Liver (tissue), 9 donors: ENCODE results near the gene SYT8. TPM values are rescaled to one million over a fixed set of nuclear protein-coding genes. Genes with fewer than 3 reads are reported as not detected.

Source experiments
- DNase-seq: peaks from one replicate; pipeline ENCODE4 v3.0.0-alpha.2; 2017; ENCODE audit warnings: low spot score
- H3K27ac ChIP-seq, 2 donors: one replicate each; pipeline ENCODE4 v1.7.0; 2013; ENCODE audit warnings: inconsistent platforms in 2 of 2, low read length in 2 of 2, control low read depth in 1 of 2, low read depth in 1 of 2, mild to moderate bottlenecking in 1 of 2
- H3K27me3 ChIP-seq, 4 donors: one replicate each; pipeline versions ENCODE4 v1.6.1 to v1.7.0; 2013; ENCODE audit warnings: low read length in 3 of 4, inconsistent platforms in 1 of 4, mild to moderate bottlenecking in 1 of 4, moderate library complexity in 1 of 4; ENCODE audit not compliant: control insufficient read depth in 4 of 4, insufficient read depth in 4 of 4
- H3K36me3 ChIP-seq, 4 donors: one replicate each; pipeline versions ENCODE4 v1.6.1 to v1.7.0; 2013; ENCODE audit warnings: low read length in 3 of 4, mild to moderate bottlenecking in 3 of 4, low read depth in 1 of 4, moderate library complexity in 1 of 4; ENCODE audit not compliant: control insufficient read depth in 4 of 4, insufficient read depth in 3 of 4
- H3K4me1 ChIP-seq, 4 donors: one replicate each; pipeline versions ENCODE4 v1.6.1 to v1.7.0; 2013; ENCODE audit warnings: low read length in 3 of 4, mild to moderate bottlenecking in 3 of 4, moderate library complexity in 1 of 4; ENCODE audit not compliant: control insufficient read depth in 4 of 4, insufficient read depth in 4 of 4
- H3K4me3 ChIP-seq, 3 donors: one replicate each; pipeline versions ENCODE4 v1.6.1 to v1.7.0; 2013; ENCODE audit warnings: low read length in 3 of 3, control low read depth in 1 of 3, low read depth in 1 of 3, mild to moderate bottlenecking in 1 of 3
- H3K9ac ChIP-seq, 2 donors: one replicate each; pipeline ENCODE4 v1.7.0; 2013; ENCODE audit warnings: low read length in 2 of 2, mild to moderate bottlenecking in 2 of 2, moderate library complexity in 2 of 2, control low read depth in 1 of 2, low read depth in 1 of 2
- H3K9me3 ChIP-seq, 4 donors: one replicate each; pipeline versions ENCODE4 v1.6.1 to v1.7.0; 2013; ENCODE audit warnings: low read length in 3 of 4; ENCODE audit not compliant: control insufficient read depth in 4 of 4
- ATF3 ChIP-seq: IDR thresholded peaks from 2 replicates; pipeline ENCODE4 v1.6.1; 2016; ENCODE audit warnings: antibody characterized with exemption
- CTCF ChIP-seq: fragments of 150-350 bp; IDR thresholded peaks from 2 replicates; pipeline ENCODE4 v1.5.1; 2017; ENCODE audit warnings: improper control_type of control experiment, low read depth, low read length; ENCODE audit not compliant: missing input control
- EGR1 ChIP-seq, 2 donors: IDR thresholded peaks; 2 replicates each; pipeline ENCODE4 v1.6.1; 2016 to 2018; ENCODE audit warnings: antibody characterized with exemption in 2 of 2, low read depth in 2 of 2
- FOXA1 ChIP-seq: IDR thresholded peaks from 2 replicates; pipeline ENCODE4 v1.6.1; 2016; ENCODE audit warnings: antibody characterized with exemption
- FOXA2 ChIP-seq: IDR thresholded peaks from 2 replicates; pipeline ENCODE4 v1.6.1; 2016; ENCODE audit warnings: antibody characterized with exemption
- GABPA ChIP-seq, 2 donors: IDR thresholded peaks in 1 of 2; conservative IDR thresholded peaks in 1 of 2; 2 replicates each; pipeline ENCODE4 v1.6.1; 2016; ENCODE audit warnings: antibody characterized with exemption in 2 of 2, mild to moderate bottlenecking in 1 of 2, moderate library complexity in 1 of 2
- HNF4A ChIP-seq, 2 donors: conservative IDR thresholded peaks; 2 replicates each; pipeline ENCODE4 v1.6.1; 2016; ENCODE audit warnings: antibody characterized with exemption in 2 of 2, mild to moderate bottlenecking in 2 of 2
- HNF4G ChIP-seq: IDR thresholded peaks from 2 replicates; pipeline ENCODE4 v1.6.1; 2016; ENCODE audit warnings: antibody characterized with exemption
- JUND ChIP-seq, 2 donors: IDR thresholded peaks; 2 replicates each; pipeline ENCODE4 v1.6.1; 2016; ENCODE audit warnings: antibody characterized with exemption in 2 of 2
- MAX ChIP-seq: IDR thresholded peaks from 2 replicates; pipeline ENCODE4 v1.6.1; 2016; ENCODE audit warnings: antibody characterized with exemption
- NR2F2 ChIP-seq: IDR thresholded peaks from 2 replicates; pipeline ENCODE4 v1.6.1; 2016; ENCODE audit warnings: antibody characterized with exemption
- RAD21 ChIP-seq, 2 donors: IDR thresholded peaks; 2 replicates each; pipeline ENCODE4 v1.6.1; 2016; ENCODE audit warnings: antibody characterized with exemption in 2 of 2, mild to moderate bottlenecking in 2 of 2
- REST ChIP-seq: IDR thresholded peaks from 2 replicates; pipeline ENCODE4 v1.6.1; 2016; ENCODE audit warnings: antibody characterized with exemption, mild to moderate bottlenecking
- RXRA ChIP-seq, 2 donors: IDR thresholded peaks; 2 replicates each; pipeline ENCODE4 v1.6.1; 2017 to 2018; ENCODE audit warnings: antibody characterized with exemption in 2 of 2, mild to moderate bottlenecking in 1 of 2
- SP1 ChIP-seq: IDR thresholded peaks from 2 replicates; pipeline ENCODE4 v1.6.1; 2018; ENCODE audit warnings: antibody characterized with exemption, mild to moderate bottlenecking
- TAF1 ChIP-seq: conservative IDR thresholded peaks from 2 replicates; pipeline ENCODE4 v1.6.1; 2016; ENCODE audit warnings: antibody characterized with exemption, mild to moderate bottlenecking
- YY1 ChIP-seq: IDR thresholded peaks from 2 replicates; pipeline ENCODE4 v1.6.1; 2016; ENCODE audit warnings: antibody characterized with exemption, mild to moderate bottlenecking
- ZBTB33 ChIP-seq: IDR thresholded peaks from 2 replicates; pipeline ENCODE4 v1.6.1; 2016; ENCODE audit warnings: antibody characterized with exemption
- WGBS: extraction: QIAGEN DNeasy Blood & Tissue Kit; methylation state at CpG from one replicate; pipeline ENCODE4 v1.1.7; 2013; 5-methylcytosine and 5-hydroxymethylcytosine counted together
- polyA plus RNA-seq, 2 donors: library from polyadenylated mRNA; stranded (reverse) in 1 of 2; unstranded in 1 of 2; fragments of 200-250 nt in 1 of 2; fragments of >200 nt in 1 of 2; fragmentation: Nextera tagmentation in 1 of 2; extraction: Ambion mirVana in 1 of 2; gene quantifications; one replicate each; pipeline versions ENCODE4 v1.2.1 to v1.2.3, GENCODE V29; 2013 to 2015
- total RNA-seq, 2 donors: library from RNA; depleted of rRNA; stranded (reverse); fragments of >200 nt; gene quantifications; one replicate each; pipeline ENCODE4 v1.2.3, GENCODE V29; 2014
- donor health status: healthy.
- donor health status: healthy.
- donor health status: healthy.
- donor health status: healthy.
- donor health status: healthy.

SYT8 gene
- total and polyA plus RNA-seq, 4 donors: 0.17 to 0.99 (median 0.35) TPM

GRCh38 chr11:1817511-1817910 lies 17.3 kb upstream of the SYT8 start:
- Histone ChIP-seq H3K9me3 (peaks cover 5 to 9% (median 6%) of the 10 kb centered on the region in 4 donors), H3K27ac (no peak overlapping the region), H3K4me3 (no peak overlapping the region), H3K27me3 (no peaks in the 10 kb centered on the region), H3K9ac (no peak overlapping the region), H3K36me3 (no peaks in the 10 kb centered on the region), H3K4me1 (no peaks in the 10 kb centered on the region)
- no peak for DNase-seq
- 80% methylated on average over 1 of the region's 1 CpG for WGBS
- TF ChIP-seq REST: no peak
- no peak for TF ChIP-seq JUND (IDR thresholded peaks at IDR 0.05)
- TF ChIP-seq HNF4A (conservative IDR thresholded peaks at IDR 0.05): no peak
- no peak for TF ChIP-seq FOXA1
- TF ChIP-seq MAX: no peak
- no peak for TF ChIP-seq ATF3
- TF ChIP-seq GABPA (IDR thresholded peaks at IDR 0.05 in 1 of 2, conservative IDR thresholded peaks at IDR 0.05 in 1 of 2): no peak
- no peak for TF ChIP-seq NR2F2
- no peak for TF ChIP-seq ZBTB33
- TF ChIP-seq HNF4G: no peak
- TF ChIP-seq EGR1 (IDR thresholded peaks at IDR 0.05; ENCODE audit: low read depth in 2 of 2): no peak
- TF ChIP-seq SP1: no peak
- no peak for TF ChIP-seq FOXA2
- TF ChIP-seq TAF1: no peak
- no peak for TF ChIP-seq YY1
- no peak for TF ChIP-seq RAD21 (IDR thresholded peaks at IDR 0.05)
- TF ChIP-seq CTCF: no peak
- no peak for TF ChIP-seq RXRA (IDR thresholded peaks at IDR 0.05)

- no peak overlapping the region for H3K4me3 ChIP-seq
- H3K4me1 ChIP-seq: no peaks in the 10 kb centered on the region
- TF ChIP-seq HNF4G: no peak
- no peak for TF ChIP-seq FOXA1
- TF ChIP-seq RXRA (IDR thresholded peaks at IDR 0.05): no peak
- no peak for TF ChIP-seq FOXA2
- no peak for TF ChIP-seq SP1
- no peak for TF ChIP-seq JUND (IDR thresholded peaks at IDR 0.05)
- no peak for TF ChIP-seq ATF3
- no peak for TF ChIP-seq TAF1
- TF ChIP-seq MAX: no peak
- TF ChIP-seq YY1: no peak
- peaks cover 5 to 9% (median 6%) of the 10 kb centered on the region in 4 donors for H3K9me3 ChIP-seq
- no peak overlapping the region for H3K9ac ChIP-seq
- H3K36me3 ChIP-seq: no peaks in the 10 kb centered on the region
- DNase-seq: no peak
- H3K27me3 ChIP-seq: no peaks in the 10 kb centered on the region
- no peak overlapping the region for H3K27ac ChIP-seq
- 92% methylated on average over 3 of the region's 3 CpGs for WGBS
Observed at GRCh38 chr11:1819074-1819473, 15.7 kb upstream of the SYT8 start.
